Stimulated activated CD8-positive, alpha-beta memory T cell treated with anti-CD3 and anti-CD28 coated beads, Interleukin-7, amount 100 ng/mL, for 24 hours (primary cell): Measurements from ENCODE around the gene PAX9.

Source experiments
- DNase-seq: peaks from one replicate; pipeline ENCODE4 v3.0.0-alpha.2; 2020; ENCODE audit warnings: low read depth

PAX9 gene

DNA sequence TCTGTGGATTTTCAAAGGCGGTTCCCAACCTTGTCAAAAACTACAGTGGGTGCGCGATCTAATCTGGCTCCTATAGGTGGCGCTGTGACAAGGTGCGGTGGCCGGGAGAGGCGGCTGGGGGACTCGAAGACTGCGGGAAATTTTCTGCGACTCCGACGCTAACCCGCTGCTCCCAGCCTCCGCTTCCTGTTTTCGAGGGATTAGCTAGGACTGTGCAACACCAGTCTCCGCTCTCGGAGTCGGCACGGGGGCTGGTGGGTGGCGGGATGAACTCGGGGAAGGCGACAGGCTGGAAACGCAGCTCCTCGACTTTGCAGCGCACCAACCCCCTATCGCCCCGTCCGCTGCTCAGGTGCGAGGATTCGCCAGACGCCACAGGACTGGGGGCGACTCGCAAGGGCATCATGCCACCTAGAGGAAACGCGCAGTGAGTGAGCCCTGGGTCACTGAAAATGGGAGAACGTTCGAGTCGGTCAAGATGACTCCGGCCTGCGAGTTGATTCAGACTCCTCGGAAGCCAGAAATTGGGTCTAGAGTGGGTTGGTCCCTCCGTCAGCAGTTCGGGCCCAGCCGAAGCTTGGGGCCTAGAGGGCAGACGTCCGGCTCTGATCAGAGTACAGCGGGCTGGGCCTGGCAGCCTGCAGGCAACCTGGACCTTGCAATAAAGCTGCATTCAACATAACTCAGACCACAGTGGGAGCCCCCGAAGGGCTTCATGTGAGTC is 5.5 kb upstream of the PAX9 start:
- no peak for DNase-seq

GRCh38 chr14:36656687-36657398 is 4.8 kb upstream of the PAX9 start:
- DNase-seq = no peak

DNA sequence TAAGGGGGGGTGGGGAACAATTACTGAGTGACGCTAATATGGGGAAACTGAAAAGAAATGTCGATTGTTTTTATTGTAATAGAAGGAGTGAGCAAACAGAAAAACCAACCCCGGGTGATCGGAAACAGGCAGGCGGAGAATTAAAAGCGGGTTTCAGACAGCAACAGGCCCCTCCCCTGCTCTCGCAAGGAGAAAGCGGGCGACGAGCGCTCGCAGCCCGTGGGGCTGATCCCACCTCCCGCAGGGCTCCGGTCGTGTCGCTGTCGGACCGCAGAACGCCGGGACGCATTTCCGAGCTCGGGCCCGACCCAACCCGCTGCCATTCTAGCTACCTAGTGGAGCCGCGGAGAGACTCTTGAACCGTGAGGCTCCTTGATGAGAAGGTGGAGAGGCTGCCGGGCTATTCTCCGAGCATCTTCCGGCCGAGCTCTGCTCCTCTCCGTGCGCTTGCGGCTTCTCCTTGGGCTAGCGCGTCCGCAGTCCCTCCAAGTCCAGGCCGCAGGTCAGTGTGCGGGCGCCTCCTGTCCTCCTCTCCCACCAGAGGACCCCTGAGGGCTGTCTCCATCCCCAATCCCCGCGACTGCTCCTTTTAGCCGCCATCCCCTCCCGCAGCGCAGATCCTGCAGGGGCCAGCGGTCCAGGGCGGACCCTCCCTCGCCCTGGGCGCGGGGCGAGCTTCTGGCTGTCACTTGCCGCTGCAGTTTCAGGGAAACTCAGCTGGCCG is 4.1 kb upstream of the PAX9 start:
- DNase-seq = no peak

GRCh38 chr14:36658123-36659009 is 3.3 kb upstream of the PAX9 start:
- DNase-seq = no peak

GRCh38 chr14:36659010-36659821 is 2.4 kb upstream of the PAX9 start:
- no peak for DNase-seq

GRCh38 chr14:36659822-36660735 is 1.6 kb upstream of the PAX9 start:
- no peak for DNase-seq

DNA sequence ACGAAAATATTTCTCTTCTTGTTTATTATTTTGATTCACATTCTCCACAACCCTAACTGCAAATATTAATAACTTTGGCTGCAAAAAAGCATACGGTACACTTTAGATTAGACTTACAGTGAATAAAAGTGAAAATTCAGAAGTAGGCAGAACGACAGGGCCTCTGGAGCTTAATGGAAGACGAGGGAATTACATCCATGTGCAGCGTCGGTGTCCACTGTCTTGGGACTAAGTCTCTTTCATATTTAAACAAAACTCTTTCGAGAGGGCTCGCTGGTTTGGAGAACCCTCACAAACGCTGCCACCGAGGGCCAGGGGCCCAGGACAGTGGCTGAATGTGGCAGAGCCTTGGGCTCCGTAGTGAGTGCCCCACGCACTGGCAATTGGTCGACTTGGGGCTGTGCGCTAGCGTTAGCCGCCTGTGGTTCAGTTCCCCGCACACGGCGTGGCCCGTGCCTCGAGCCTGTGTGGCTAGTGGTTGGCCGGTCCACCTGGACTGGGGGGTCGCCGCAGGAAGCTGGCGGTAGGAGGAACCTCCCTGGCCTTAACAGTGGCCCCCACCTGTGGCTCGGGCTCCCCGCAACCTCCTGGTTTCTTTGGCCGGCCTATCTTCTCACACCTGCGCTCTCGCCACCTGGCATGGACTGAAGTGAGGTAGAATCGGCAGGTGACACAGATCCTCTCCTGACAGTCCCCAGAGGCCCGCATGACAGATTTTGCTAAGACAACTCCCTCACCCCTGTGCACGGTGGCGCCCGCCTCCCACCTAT is 739 bp upstream of the PAX9 start:
- no peak for DNase-seq

DNA sequence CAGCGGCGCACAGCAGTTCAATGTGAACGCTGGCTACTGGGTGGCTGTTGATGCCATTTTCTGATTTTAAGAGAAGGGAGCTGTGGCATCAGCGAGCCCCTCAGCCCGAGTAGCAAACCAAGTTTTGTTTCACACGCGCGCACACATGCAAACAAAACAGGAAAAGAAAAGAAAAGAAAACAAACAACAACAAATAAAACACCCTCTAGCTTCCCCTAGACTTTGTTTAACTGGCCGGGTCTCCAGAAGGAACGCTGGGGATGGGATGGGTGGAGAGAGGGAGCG is 540 bp downstream of the PAX9 start:
- DNase-seq = no peak

DNA sequence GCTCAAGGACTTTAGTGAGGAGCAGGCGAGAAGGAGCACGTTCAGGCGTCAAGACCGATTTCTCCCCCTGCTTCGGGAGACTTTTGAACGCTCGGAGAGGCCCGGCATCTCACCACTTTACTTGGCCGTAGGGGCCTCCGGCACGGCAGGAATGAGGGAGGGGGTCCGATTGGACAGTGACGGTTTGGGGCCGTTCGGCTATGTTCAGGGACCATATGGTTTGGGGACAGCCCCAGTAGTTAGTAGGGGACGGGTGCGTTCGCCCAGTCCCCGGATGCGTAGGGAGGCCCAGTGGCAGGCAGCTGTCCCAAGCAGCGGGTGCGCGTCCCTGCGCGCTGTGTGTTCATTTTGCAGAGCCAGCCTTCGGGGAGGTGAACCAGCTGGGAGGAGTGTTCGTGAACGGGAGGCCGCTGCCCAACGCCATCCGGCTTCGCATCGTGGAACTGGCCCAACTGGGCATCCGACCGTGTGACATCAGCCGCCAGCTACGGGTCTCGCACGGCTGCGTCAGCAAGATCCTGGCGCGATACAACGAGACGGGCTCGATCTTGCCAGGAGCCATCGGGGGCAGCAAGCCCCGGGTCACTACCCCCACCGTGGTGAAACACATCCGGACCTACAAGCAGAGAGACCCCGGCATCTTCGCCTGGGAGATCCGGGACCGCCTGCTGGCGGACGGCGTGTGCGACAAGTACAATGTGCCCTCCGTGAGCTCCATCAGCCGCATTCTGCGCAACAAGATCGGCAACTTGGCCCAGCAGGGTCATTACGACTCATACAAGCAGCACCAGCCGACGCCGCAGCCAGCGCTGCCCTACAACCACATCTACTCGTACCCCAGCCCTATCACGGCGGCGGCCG is 1.1 kb downstream of the PAX9 start:
- DNase-seq = no peak

- DNase-seq = no peak
Measured at GRCh38 chr14:36663404-36664321, 2.0 kb downstream of the PAX9 start.

DNA sequence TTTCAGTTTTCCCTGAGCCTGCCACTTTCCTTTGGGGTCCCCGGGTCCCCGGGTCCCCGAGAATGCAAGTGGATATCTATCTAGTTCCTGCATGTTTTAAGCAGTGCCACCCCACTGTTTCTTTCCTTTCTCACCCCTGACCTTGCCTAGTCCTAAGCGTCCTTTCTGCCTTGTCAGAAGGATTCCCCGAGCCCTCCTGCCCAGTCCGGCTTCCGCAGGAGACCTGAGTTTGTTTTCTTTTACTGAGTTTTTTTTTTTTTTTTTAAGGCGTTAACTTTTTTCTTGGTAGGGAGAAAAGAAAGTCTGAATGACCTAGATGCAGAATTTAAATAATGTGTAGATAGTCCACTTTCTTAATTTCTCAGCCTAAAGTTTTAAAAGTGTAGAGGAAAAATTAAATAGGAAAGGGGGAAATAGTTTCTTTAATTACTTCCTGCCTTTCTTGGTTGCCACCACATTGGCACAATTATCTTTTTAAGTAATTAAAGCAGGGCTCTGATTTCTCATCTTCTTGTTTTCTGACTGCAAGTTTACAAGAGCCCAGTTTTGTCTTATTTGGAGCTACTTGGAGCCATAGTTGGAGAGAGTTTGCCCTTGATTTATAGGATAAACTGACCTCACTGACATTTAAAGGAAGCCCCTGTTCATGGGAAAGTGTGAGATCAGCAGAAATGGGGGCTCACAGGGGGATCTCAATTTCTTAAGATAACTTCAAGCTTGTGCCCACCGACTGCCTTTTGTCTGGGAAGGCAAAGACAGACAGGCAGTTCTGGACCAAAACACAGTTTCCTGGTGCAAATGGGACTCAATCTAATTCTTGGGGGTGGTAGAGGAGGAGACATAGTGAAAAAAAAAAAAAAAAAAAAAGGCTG is 2.9 kb downstream of the PAX9 start:
- no peak for DNase-seq

- DNase-seq = no peak
Measured at GRCh38 chr14:36665887-36666415, 4.3 kb downstream of the PAX9 start.

DNA sequence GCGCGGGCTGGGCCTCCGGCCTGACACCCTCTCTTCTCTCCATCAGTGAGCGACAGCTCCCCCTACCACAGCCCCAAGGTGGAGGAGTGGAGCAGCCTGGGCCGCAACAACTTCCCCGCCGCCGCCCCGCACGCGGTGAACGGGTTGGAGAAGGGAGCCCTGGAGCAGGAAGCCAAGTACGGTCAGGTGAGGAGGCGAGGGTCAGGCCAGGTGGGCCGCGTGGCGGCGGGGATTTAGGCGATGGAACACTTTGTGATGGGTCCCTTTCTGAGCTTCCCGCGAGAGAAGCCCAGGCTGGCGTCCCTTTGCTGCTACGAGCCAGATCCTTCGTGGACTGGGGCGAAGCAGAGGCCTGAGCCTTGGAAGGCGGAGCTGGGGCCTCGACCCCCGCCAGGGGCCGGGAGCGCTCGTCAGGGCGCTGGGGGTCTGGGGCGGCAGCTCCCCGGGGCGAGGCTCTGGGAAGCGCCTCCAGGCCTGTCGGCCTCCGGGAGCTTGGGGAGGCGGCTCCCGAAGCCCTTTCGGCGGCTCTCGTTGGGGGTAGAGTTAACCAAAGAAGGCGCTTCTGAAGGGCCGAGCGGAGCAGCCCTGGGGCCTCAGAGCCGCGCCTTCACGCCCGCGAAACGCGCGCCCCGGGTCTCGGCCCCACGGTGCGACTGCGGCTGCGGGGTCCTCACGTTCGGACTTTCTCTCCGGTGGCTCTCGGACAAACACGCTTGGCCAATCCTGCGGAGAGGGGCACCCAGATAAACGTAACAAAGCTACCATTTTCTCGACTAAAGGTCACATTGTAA is 5.0 kb downstream of the PAX9 start:
- DNase-seq = no peak

GRCh38 chr14:36667679-36668078 is 6.0 kb downstream of the PAX9 start:
- DNase-seq = no peak

- DNase-seq = no peak
Measured at GRCh38 chr14:36671149-36671548, 9.5 kb downstream of the PAX9 start.
